ENCODE data around the gene TXNDC8.
"Not testable (repeated sequence)": the region's sequence is repeated elsewhere in the genome, so short reads cannot be mapped to it uniquely, and the experiment has no call there.

Gene TXNDC8

GRCh38 chr9:110337727-110338126 lies at the start of gene TXNDC8:
TSS of gene TXNDC8 (minus strand) at chr9:110337863.
- no peak for DNase-seq

GRCh38 chr9:110383491-110383890 lies 45.8 kb upstream of the TXNDC8 start:
- no peak for DNase-seq

GRCh38 chr9:110382731-110383130 lies 45.1 kb upstream of the TXNDC8 start:
- DNase-seq, result no peak

GRCh38 chr9:110371411-110372007 lies 33.8 kb upstream of the TXNDC8 start:
- DNase-seq, result no peak

GRCh38 chr9:110370315-110370714 lies 32.7 kb upstream of the TXNDC8 start:
- DNase-seq, result no peak

GRCh38 chr9:110364451-110364850 lies 26.8 kb upstream of the TXNDC8 start:
- DNase-seq, result peak; percentile 4

- not testable (repeated sequence) for DNase-seq
Measured at GRCh38 chr9:110358992-110359391, 21.3 kb upstream of the TXNDC8 start.

- DNase-seq, result peak; percentile 37
Measured at GRCh38 chr9:110357505-110357904, 19.8 kb upstream of the TXNDC8 start.

GRCh38 chr9:110356639-110357395 lies 19.2 kb upstream of the TXNDC8 start:
- DNase-seq, result peak; percentile 88

- DNase-seq, result peak; percentile 82
Measured at GRCh38 chr9:110355911-110356310, 18.2 kb upstream of the TXNDC8 start.

- no peak for DNase-seq
Measured at GRCh38 chr9:110351009-110351467, 13.4 kb upstream of the TXNDC8 start.

- DNase-seq, result no peak
Measured at GRCh38 chr9:110346325-110346724, 8.7 kb upstream of the TXNDC8 start.

GRCh38 chr9:110344821-110345220 lies 7.2 kb upstream of the TXNDC8 start:
- no peak for DNase-seq

GRCh38 chr9:110343551-110343950 lies 5.9 kb upstream of the TXNDC8 start:
- no peak for DNase-seq

- peak; percentile 19 for DNase-seq
Measured at GRCh38 chr9:110340306-110340705, 2.6 kb upstream of the TXNDC8 start.

GRCh38 chr9:110338143-110338542 lies 480 bp upstream of the TXNDC8 start:
- DNase-seq, result no peak

- no peak for DNase-seq
Measured at GRCh38 chr9:110336363-110336762, 1.3 kb downstream of the TXNDC8 start.

GRCh38 chr9:110334871-110335270 lies 2.8 kb downstream of the TXNDC8 start:
- no peak for DNase-seq

- peak; percentile 37 for DNase-seq
Measured at GRCh38 chr9:110334183-110334582, 3.5 kb downstream of the TXNDC8 start.

GRCh38 chr9:110332766-110333165 lies 4.9 kb downstream of the TXNDC8 start:
- no peak for DNase-seq

- peak; percentile 74 for DNase-seq
Measured at GRCh38 chr9:110330484-110331105, 7.1 kb downstream of the TXNDC8 start.

GRCh38 chr9:110329639-110330230 lies 7.9 kb downstream of the TXNDC8 start:
- peak; percentile 76 for DNase-seq

- DNase-seq, result no peak
Measured at GRCh38 chr9:110328763-110329162, 8.9 kb downstream of the TXNDC8 start.

GRCh38 chr9:110327716-110328115 lies 9.9 kb downstream of the TXNDC8 start:
- no peak for DNase-seq
